Astrocyte (in vitro differentiated cells and primary cell): ENCODE data around the gene BMP6. TPM values are rescaled to one million over a fixed set of nuclear protein-coding genes. Genes with fewer than 3 reads are reported as not detected.

ENCODE experiments used
- DNase-seq: peaks from one replicate; pipeline ENCODE4 v3.0.0-alpha.2; 2010; ENCODE audit warnings: low read depth
- FAIRE-seq: peaks from 2 replicates; lab custom pipeline; 2011; peaks lifted over from hg19 to GRCh38; lab: Jason Lieb, UNC
- H2AFZ ChIP-seq: 2 replicates; pipeline ENCODE4 v1.6.0; 2012; ENCODE audit warnings: low read depth, low read length, inconsistent platforms
- H3K27ac ChIP-seq: 2 replicates; pipeline ENCODE4 v1.5.1; 2011; ENCODE audit warnings: low read depth, low read length, inconsistent platforms
- H3K27me3 ChIP-seq: 2 replicates; pipeline ENCODE4 v1.6.0; 2011; ENCODE audit warnings: low read length, inconsistent platforms; ENCODE audit not compliant: insufficient read depth
- H3K36me3 ChIP-seq: 2 replicates; pipeline ENCODE4 v1.5.1; 2011; ENCODE audit warnings: low read length, inconsistent platforms; ENCODE audit not compliant: insufficient read depth
- H3K4me1 ChIP-seq: 2 replicates; pipeline ENCODE4 v1.5.1; 2011; ENCODE audit warnings: low read length, inconsistent platforms; ENCODE audit not compliant: insufficient read depth
- H3K4me2 ChIP-seq: 2 replicates; pipeline ENCODE4 v1.6.0; 2012; ENCODE audit warnings: low read length, inconsistent platforms
- H3K4me3 ChIP-seq: 2 replicates; pipeline ENCODE4 v1.5.1; 2011; ENCODE audit warnings: low read depth, mild to moderate bottlenecking, low read length, inconsistent platforms; ENCODE audit not compliant: insufficient read depth
- H3K79me2 ChIP-seq: 2 replicates; pipeline ENCODE4 v1.6.0; 2012; ENCODE audit warnings: mild to moderate bottlenecking, low read length, inconsistent platforms; ENCODE audit not compliant: insufficient read depth
- H3K9ac ChIP-seq: 2 replicates; pipeline ENCODE4 v1.6.0; 2012; ENCODE audit warnings: mild to moderate bottlenecking, low read length, inconsistent platforms
- H3K9me3 ChIP-seq: 2 replicates; pipeline ENCODE4 v1.5.1; 2012; ENCODE audit warnings: low read depth, mild to moderate bottlenecking, low read length, inconsistent platforms; ENCODE audit not compliant: insufficient read depth
- H4K20me1 ChIP-seq: 2 replicates; pipeline ENCODE4 v1.6.0; 2012; ENCODE audit warnings: low read length, inconsistent platforms; ENCODE audit not compliant: insufficient read depth
- H3K27ac Mint-ChIP-seq: one replicate; pipeline ENCODE4 v1.8.0; 2021; ENCODE audit warnings: mild to moderate bottlenecking, mixed read lengths; ENCODE audit not compliant: unreplicated experiment
- H3K27me3 Mint-ChIP-seq: one replicate; pipeline ENCODE4 v1.8.0; 2021; ENCODE audit warnings: low read depth, mixed read lengths; ENCODE audit not compliant: unreplicated experiment
- H3K36me3 Mint-ChIP-seq: one replicate; pipeline ENCODE4 v1.8.0; 2021; ENCODE audit warnings: low read depth, mixed read lengths; ENCODE audit not compliant: unreplicated experiment
- H3K4me1 Mint-ChIP-seq: one replicate; pipeline ENCODE4 v1.8.0; 2021; ENCODE audit warnings: low read depth, mixed read lengths; ENCODE audit not compliant: unreplicated experiment
- H3K4me3 Mint-ChIP-seq: one replicate; pipeline ENCODE4 v1.8.0; 2021; ENCODE audit warnings: mild to moderate bottlenecking, moderate library complexity, mixed read lengths; ENCODE audit not compliant: unreplicated experiment
- H3K9me3 Mint-ChIP-seq: one replicate; pipeline ENCODE4 v1.8.0; 2021; ENCODE audit warnings: mild to moderate bottlenecking, mixed read lengths; ENCODE audit not compliant: unreplicated experiment
- CTCF ChIP-seq: IDR thresholded peaks from 2 replicates; pipeline ENCODE4 v1.5.1; 2011; ENCODE audit warnings: low read depth, mild to moderate bottlenecking, inconsistent platforms, low read length, moderate library complexity; ENCODE audit not compliant: insufficient read depth
- EZH2 ChIP-seq: IDR thresholded peaks from 2 replicates; pipeline ENCODE4 v1.6.1; 2012; ENCODE audit warnings: mild to moderate bottlenecking, low read length, inconsistent platforms; ENCODE audit not compliant: insufficient read depth
- total RNA-seq: library from RNA; stranded (reverse); gene quantifications from 2 replicates; pipeline ENCODE4 v1.2.1, GENCODE V29; 2021

BMP6 gene
- total RNA-seq, 1 donor from 2014 or later: 2.8 TPM

GRCh38 chr6:7725412-7725811, 487 bp upstream of the BMP6 start:
- peak overlapping the region; percentile 85 for H3K4me3 Mint-ChIP-seq
- FAIRE-seq (no peak), DNase-seq (no peak)
- Histone ChIP-seq H3K27ac (no peak overlapping the region), H2AFZ (peak overlapping the region; percentile 5), H3K9ac (no peak overlapping the region), H3K36me3 (no peaks in the 10 kb centered on the region), H3K79me2 (no peaks in the 10 kb centered on the region), H3K4me1 (peaks cover 19% of the 10 kb centered on the region), H3K9me3 (no peaks in the 10 kb centered on the region), H3K27me3 (peaks cover 36% of the 10 kb centered on the region), H4K20me1 (peaks cover 3% of the 10 kb centered on the region), H3K4me2 (peak overlapping the region; percentile 94), H3K4me3 (peak overlapping the region; percentile 64)
- H3K27ac Mint-ChIP-seq: no peak overlapping the region
- peaks cover 18% of the 10 kb centered on the region for H3K4me1 Mint-ChIP-seq
- TF ChIP-seq EZH2: no peak
- TF ChIP-seq CTCF: no peak
- H3K27me3 Mint-ChIP-seq: peaks cover 27% of the 10 kb centered on the region
- H3K36me3 Mint-ChIP-seq: no peaks in the 10 kb centered on the region
- no peaks in the 10 kb centered on the region for H3K9me3 Mint-ChIP-seq

- H3K9ac ChIP-seq: peak overlapping the region; percentile 52
- H3K27me3 Mint-ChIP-seq: peaks cover 25% of the 10 kb centered on the region
- no peak for DNase-seq
- TF ChIP-seq EZH2 (peak; percentile 72), CTCF (no peak)
- no peaks in the 10 kb centered on the region for H3K79me2 ChIP-seq
- peaks cover 3% of the 10 kb centered on the region for H4K20me1 ChIP-seq
- H3K4me1 ChIP-seq: peaks cover 29% of the 10 kb centered on the region
- no peak for FAIRE-seq
- H3K4me3 Mint-ChIP-seq: peak overlapping the region; percentile 85
- H3K27ac Mint-ChIP-seq: no peak overlapping the region
- no peak overlapping the region for H3K27ac ChIP-seq
- peak overlapping the region; percentile 94 for H3K4me2 ChIP-seq
- H3K9me3 ChIP-seq: no peaks in the 10 kb centered on the region
- no peaks in the 10 kb centered on the region for H3K36me3 ChIP-seq
- no peaks in the 10 kb centered on the region for H3K36me3 Mint-ChIP-seq
- H3K4me3 ChIP-seq: peak overlapping the region; percentile 64
- H3K4me1 Mint-ChIP-seq: peaks cover 29% of the 10 kb centered on the region
- H3K27me3 ChIP-seq: peaks cover 36% of the 10 kb centered on the region
- no peaks in the 10 kb centered on the region for H3K9me3 Mint-ChIP-seq
- H2AFZ ChIP-seq: peak overlapping the region; percentile 70
These were observed 652 bp downstream of the BMP6 start for GRCh38 chr6:7726416-7727085.
